ENCODE data around the gene CALCOCO1.
A peak's percentile ranks its signal among the peaks of the same experiment; 100 is the strongest.
"Not testable (repeated sequence)": the region's sequence is repeated elsewhere in the genome, so short reads cannot be mapped to it uniquely, and the experiment has no call there.

The CALCOCO1 gene, protein sequence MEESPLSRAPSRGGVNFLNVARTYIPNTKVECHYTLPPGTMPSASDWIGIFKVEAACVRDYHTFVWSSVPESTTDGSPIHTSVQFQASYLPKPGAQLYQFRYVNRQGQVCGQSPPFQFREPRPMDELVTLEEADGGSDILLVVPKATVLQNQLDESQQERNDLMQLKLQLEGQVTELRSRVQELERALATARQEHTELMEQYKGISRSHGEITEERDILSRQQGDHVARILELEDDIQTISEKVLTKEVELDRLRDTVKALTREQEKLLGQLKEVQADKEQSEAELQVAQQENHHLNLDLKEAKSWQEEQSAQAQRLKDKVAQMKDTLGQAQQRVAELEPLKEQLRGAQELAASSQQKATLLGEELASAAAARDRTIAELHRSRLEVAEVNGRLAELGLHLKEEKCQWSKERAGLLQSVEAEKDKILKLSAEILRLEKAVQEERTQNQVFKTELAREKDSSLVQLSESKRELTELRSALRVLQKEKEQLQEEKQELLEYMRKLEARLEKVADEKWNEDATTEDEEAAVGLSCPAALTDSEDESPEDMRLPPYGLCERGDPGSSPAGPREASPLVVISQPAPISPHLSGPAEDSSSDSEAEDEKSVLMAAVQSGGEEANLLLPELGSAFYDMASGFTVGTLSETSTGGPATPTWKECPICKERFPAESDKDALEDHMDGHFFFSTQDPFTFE

DNA sequence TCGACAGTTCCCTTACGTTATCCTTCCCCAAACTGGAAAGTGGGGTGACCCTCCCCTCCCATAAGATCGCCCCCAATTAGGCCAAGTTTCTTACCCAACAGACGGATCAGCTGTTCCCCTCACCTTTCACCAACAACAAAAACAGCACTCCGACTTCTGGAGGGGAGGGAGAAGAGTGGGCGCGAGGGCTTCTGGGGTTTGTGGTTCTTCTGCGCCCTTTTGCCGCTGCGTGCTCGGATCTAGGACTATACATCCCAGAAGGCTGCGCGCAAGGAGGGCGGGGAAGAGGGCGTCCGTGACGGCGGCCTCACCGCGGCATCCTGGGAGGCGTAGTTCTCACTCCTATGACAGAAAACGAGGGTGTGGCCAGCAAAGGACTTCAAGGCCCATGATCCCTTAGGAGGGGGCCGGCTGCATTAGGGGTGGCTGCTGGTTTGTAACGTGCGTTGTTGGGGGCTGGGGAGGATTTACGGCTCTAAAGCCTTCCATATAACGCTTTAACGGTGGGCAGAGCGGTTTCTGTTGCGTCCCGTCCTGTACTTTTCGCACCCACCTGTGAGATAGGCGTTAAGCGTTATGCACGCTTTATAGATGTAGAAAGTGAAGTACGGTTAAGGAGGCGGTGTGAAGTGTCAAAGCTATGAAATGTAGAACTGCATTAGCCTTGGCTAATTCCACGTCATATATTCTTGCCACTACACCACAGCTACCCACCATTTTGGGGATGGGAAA is at the start of gene CALCOCO1:
Gene CALCOCO1 (minus strand): TSS at position 143 of the 732 bp plus-strand sequence. CDS start 2,210 bp downstream, outside the sequence.
- peak; percentile 99 for DNase-seq (ENCODE audit: low read depth)

DNA sequence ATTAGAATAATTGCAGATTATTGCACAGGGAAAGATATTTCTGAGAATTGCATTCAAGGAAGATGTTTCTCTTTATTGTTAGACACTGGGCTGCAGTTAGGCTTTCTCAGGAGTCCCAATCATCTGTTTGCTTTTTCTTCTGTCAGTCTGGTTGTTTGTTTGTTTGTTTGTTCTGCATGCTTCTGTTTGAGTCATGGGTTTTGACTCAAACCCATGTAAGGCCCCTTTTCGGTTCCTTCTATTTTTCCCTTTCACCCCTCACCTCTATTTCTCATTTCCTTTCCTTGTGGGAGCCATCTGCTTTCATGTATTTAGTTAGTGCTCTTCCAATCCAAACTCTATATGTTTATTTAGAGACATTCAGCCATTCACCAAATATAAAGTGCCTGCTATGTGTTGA is 49.6 kb upstream of the CALCOCO1 start:
- DNase-seq (ENCODE audit: low read depth) = no peak

DNA sequence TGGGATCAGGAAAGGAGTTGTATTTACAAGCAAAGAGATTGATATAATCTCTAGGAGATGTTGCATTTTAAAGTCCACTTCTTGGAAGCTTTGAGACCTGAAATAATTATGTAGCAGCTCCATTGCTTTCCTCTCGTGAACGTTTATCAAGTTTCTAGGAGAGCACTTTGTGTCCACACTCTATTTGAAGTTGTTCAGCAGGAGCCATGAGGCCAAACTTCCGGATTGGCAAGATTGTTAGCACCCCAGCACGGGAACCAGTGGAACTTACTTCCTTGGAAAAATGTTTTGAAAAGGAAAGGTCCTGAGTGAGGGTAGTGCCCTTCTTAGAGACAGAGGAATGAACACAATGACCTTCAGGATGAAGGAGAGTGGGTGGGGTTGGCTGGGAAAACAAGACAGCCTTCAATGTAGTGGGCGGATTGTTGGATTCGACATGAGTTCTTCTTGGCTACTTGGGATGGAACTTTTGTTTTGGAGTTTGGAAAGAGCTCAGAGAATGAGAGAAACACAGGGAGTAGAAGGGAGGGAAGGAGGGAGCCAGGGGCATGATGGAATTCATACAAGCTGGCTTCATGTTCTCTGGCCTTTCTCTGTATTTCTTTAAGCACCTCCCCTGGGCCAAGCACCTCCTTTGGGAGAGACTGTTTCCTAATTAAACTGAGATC is 48.4 kb upstream of the CALCOCO1 start:
- no peak for DNase-seq (ENCODE audit: low read depth)

DNA sequence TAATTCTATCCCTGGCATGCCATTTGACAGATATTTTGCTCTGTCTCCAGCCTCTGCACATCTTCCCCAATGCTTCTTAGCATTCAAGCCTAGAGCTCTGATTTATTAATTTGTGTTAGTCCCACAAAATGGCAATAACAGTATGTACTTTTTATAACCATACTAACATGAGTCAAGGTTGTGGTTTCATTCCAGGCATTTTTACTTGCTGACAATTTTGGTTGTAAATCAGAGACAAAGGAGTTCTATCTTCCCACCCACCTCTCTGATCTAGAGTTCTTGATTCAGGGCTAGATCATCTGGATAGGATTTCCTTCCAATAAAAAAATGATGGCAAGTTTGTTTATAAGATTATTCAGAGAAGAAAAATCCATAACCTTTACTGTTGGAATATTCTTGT is 43.0 kb upstream of the CALCOCO1 start:
- DNase-seq (ENCODE audit: low read depth) = peak; percentile 95

DNA sequence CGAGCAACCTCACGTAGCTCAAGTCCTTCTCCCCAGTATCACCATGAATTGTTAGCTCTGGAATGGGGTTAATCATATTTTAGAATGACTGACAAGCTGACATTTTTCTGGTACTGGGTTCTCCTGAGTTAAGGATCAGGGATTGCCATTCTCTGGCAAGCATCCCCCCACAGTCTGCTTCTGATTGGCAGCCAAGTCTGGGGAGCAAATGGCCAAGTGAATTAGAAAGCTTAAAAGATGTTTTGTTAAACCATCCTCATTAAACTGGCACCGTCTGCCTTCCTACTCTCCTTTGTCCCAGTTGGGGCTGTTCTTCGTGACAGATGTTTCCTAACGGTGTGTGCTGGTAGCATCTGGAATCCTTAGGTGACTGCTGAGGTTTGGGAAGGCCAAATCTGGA is 41.7 kb upstream of the CALCOCO1 start:
- no peak for DNase-seq (ENCODE audit: low read depth)

DNA sequence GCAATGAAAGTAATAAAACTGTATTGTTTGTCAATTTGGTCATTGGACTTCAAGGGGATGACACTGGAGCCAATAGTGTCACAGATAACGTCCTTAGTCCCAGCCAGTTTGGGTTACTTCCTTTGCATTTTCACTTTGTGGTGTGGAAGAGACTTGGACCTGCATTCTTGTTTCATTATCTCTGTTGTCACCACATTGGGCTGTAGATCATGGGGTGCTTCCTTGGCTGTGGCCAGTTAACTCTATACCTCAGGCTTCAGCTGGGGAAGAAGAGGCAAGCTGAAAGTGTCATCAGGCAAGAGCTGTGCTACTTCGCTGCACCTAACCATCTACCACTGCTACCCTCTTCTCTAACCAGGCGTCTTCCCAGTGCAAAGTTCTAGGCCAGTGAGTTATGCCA is 39.6 kb upstream of the CALCOCO1 start:
- DNase-seq (ENCODE audit: low read depth) = peak; percentile 30

DNA sequence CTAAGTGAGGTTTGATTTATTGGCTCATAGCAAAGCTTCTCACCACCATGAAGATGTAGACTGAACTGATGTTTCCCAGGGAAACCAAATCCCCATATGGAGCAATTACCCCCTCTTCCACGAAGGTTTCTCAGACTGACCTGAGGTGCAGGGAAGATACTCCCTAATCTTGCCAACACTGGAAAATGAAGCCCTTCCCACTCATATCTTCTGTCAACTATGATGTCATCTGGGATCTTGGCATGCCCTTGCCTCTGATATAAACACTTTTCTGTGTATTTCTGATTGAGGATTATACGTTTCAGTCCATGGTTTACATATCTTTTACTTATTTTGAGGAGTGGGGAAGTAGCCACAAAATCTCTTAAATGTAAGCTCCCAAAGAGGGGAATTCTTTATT is 38.6 kb upstream of the CALCOCO1 start:
- no peak for DNase-seq (ENCODE audit: low read depth)

DNA sequence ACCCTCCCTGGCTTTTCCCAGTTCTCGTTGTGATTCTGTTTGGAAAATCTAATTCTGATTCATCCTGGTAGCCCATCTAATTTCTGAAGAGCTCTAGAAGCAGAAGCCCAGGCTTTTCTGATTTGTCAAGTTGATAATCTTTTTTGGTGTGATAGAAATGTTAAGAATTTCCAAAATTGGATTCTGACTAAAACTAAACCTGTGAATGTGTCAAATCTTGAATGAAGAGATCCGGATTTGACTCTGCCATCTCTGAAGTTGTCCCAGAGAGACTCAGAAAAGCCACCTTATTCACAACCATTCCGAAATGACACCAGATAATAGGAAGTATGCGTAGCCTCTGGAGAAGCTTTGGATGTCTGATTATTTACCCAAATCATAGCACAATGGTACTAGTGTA is 37.4 kb upstream of the CALCOCO1 start:
- DNase-seq (ENCODE audit: low read depth) = no peak

DNA sequence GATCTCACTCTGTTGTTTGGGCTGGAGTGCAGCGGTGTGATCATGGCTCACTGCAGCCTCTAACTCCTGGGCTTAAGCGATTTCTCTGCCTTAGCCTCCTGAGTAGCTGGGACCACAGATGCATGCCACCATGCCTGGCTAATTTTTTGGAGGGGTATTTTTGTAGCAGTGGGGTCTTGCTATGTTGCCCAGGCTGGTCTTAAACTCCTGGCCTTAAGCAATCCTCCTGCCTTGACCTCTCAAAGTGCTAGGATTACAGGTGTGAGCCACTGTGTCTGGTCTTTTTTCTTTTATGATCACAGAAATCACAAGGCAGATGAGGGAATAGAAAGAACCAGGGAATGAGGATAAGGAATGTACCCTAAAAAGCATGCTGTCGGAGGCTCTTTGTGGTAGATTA is 35.5 kb upstream of the CALCOCO1 start:
- DNase-seq (ENCODE audit: low read depth) = not testable (repeated sequence)

DNA sequence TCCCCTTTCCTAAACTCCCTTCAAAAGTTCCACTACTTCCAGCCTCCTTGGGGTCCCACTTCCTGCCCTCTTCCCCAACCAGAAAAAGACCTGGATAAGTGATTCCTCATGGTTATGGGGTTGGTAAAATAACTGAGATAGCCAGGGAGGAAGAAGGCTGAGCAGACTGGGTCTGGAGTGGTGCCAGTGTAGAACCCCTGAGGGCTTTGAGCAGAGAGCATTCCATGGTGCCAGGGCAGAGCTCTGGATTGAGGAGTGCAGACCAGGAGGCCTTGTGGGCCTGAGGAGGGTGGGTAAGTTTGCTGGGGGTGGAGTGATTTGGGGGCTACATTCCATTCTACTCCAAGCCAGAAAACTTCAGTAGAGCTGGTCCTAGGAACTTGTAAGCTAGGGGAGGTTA is 34.1 kb upstream of the CALCOCO1 start:
- no peak for DNase-seq (ENCODE audit: low read depth)

DNA sequence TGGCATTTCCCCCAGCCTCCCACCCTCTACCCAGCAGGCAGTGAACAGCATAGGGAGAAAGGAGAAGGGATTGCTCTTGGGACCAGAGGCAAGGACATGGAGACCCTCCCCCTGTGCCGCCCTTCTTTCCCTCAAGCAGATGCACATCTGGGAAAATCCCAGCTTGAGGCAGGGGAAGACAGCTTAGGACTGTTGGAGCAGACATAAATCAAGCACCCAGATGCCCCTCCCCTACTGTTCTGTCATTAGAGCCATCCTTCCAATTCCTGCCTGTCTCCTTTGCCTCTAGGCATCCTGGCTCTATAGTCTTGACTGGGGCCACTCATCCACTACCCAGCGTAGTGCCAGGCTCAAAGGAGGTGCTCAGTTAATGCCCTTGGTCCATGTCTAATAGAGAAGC is 32.0 kb upstream of the CALCOCO1 start:
- no peak for DNase-seq (ENCODE audit: low read depth)

DNA sequence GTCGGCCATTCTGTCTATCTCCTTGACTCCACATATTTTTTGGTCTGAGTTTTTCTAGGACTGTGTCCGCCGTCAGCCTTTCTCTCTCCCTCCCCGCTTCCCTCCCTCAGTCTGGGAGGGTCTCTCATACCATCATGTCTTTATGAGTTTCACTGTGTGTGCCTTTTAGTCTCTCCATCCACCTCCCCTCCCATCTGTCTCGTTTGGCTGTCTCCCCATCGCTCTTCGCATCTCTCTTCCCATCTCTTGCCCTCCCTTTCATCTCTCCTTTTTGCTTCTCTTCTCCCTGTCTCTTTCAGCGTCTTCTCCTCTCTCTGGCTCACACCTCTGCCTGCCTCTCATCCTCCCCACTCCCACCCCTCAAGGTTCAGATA is 31.5 kb upstream of the CALCOCO1 start:
- no peak for DNase-seq (ENCODE audit: low read depth)

DNA sequence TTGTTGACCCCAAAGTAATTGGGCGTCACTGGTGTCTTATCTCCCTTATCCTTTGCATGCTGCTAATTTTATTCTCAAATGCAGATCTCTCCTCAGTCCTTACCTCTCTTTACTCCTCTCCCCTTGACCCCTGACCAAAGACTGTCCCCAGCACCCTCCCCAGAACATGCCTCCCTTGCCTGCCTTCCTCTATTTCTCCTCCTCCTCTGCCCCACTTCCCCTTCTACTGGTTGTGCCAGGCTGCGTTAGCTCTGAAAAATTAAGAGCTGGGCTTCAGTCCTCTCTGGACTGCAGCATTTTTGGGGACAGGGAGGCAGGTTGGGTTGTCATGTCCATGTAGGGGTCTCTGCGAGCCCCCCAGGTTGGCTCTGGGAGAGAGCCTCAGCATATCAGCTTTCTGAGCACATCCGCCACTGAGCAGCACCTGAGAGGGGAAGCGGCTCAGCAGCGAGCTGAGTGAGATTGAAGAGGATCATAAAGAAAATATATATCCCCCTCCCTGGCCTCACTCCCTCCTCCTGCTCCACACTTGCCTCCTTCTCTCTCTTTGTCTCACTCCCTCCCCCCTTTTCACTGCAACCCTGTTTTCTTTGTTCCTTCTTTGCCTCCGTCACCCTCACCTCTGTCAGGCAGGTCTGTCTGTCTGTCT is 31.0 kb upstream of the CALCOCO1 start:
- DNase-seq (ENCODE audit: low read depth) = no peak

DNA sequence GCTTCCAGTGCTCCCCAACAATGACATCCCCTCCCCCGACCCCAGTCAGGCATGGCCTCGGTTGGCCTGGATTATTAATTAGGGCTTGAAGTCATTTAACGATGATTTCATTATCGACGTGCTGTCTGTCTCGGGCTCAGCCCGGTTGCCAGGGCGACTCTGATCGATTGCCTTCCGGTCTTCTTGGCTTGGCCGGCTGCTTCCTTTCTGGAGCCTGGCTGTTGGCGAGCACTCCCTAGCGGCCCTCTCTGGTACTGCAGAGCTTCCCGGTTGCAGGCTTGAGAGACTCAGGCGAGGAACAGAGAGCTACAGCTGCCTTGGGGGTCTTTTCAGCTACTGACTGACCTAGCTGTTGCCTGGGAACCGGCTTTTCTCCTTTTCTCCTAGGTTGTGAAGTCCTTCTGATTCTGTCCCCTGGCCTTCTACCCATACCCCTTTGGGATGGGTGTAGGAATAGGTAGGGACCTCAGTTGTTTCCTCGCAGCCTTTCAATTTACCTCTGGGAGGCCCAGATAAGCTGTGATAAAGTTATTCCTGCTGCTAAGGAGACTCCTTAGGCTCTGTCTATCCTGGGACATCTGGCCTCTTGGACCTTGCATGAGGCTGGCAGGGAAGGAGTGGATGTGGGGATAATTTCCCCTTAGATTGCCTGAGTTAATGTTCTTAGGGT is 30.0 kb upstream of the CALCOCO1 start:
- peak; percentile 71 for DNase-seq (ENCODE audit: low read depth)

DNA sequence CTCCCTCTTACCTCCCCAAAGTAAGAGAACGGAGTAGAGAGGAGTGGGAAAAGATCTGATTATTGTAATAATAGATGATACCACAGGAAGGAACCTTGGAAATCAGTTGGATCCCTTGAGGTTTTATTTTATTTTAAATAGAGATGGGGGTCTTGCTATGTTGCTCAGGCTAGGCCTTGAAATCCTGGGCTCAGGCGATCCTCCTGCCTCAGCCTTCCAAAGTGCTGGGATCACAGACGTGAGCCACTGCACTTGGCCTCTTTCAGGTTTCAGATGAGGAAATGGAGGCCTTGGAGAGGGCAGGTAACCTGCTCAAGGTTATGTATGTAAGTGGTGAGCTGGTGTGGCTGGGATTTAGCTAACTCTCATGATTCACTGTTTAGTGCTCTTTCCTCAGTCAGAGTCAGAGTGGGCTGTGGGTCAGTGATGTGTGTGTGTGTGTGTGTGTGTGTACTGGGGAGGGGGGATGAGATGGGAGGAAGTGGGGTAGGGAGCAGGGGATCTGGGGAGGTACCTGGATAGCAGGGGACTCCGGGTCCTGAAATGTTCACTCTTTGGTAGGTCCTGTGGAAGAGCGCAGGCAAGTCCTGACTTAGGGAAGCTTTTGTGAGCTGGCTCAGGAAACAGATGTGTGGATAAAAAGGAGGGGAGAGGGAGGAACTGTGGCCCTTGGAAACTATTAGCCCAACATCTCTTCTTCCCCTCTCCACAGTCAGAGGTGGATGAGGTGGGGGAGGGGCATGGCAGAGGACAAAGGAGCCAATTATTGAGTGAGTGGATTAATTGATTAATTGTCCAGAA is 29.2 kb upstream of the CALCOCO1 start:
- DNase-seq (ENCODE audit: low read depth) = no peak

DNA sequence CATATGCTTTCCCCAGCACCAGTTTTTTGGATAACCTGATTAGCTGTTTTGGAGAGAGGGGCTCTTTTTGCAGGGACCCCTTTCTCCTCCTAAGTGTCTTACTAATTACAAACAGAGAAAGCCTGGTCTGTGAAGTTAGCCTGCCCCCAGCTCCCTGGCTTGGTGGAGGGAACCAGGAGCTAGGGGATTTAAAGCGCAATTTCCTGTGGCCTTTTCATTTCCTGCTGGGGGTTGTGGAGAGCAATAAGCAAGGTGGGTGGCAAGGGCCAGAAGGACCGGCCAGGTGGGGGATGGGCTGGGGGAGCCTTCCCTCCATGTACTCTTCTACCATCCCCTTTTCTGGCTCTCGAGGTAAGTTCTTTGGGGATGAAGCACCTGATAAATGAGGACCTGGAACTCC is 28.6 kb upstream of the CALCOCO1 start:
- no peak for DNase-seq (ENCODE audit: low read depth)

DNA sequence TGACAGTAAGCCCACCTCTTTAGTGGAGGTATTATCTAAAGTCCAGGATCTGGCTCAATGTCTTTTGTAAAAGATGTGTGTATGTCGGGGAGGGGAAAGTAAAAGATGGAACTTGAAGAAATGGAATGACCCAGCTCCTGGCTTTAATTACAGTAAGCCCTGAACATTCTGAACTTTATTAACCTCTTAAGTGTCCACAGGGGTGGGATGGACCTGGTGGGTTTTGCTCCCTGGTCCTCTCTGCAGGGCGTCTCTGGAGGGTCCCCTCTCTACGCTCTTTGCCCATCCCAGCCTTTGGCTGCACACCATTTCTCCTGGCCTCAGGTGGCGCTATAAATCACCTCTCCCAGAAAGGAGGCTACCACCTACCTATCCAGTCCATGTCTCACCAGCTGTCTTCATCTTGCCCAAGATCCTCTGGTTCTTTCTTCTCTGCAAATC is 28.2 kb upstream of the CALCOCO1 start:
- no peak for DNase-seq (ENCODE audit: low read depth)

DNA sequence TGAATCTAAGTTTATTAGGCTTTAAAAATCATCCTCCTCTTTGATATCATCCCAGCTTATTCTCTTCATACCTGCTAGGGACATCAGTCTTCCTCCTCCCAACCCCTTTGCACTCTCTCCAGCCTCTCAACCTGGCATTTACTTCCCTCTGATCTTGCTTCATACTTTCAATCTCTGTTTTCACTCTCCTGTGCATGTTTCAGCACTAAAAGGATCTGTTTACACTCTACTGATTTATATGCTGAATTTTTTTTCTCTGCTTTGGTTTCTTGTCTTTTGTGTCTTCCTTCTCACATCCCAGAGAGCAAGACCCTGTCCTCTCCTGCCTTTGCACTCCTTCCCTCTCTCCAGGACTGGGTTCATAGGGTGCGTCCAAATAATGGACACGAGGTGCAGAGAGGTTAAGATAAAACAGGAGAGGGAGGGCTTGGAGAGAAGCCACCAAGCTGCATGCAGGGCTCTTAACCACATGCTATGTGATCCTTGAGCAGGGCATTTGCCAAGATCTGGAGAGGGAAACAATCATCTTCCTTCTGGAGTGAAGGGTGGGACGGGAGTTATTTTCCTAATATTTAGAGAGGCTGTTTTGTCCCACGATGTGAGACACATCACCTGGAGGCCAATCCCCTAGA is 27.5 kb upstream of the CALCOCO1 start:
- peak; percentile 47 for DNase-seq (ENCODE audit: low read depth)

DNA sequence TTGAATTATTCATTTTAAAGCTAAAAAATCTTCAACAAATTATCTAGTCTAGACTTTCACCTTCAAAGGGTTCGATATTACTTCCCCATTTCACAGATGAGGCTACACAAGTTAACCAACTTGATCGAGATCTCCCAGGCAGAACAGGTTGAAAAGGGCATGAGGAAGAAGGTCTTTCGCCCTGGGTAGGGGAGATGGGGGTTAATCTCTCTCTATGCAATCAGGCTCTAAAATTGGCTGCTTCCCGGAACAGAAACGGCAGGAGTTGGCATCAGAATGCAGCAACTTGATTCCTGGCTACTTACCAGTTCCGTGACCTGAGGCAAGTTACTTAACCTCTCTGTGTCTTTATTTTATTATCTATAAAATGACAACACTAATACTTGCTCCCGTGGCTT is 26.9 kb upstream of the CALCOCO1 start:
- DNase-seq (ENCODE audit: low read depth) = no peak

DNA sequence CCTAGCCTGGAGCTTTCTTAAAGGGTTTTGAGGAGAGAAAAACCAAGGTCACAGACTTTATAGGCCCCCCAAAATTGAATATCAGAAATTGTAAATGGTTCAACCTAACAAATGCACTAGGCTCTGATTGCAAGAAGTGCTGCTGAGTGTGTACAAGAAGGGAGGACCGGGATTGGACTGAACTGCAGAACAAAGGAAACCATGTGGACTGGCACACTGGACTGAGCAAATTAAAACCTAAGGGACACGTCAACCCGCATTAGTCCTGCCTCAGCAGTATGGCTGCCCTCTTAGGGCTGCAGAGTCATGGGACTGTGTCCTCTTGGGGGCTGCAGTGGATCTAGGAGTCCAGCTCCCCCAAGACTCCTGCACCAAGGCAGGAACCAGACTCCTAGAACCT is 25.4 kb upstream of the CALCOCO1 start:
- DNase-seq (ENCODE audit: low read depth) = no peak
